HepG2 (cell line): ENCODE results near the gene GADL1. TPM values are rescaled to one million over a fixed set of nuclear protein-coding genes. Genes with fewer than 3 reads are reported as not detected.

Source experiments
- ARHGAP35 ChIP-seq: sonication (generic); formaldehyde crosslinking; IDR thresholded peaks from 2 replicates; pipeline ENCODE4 v1.9.0; 2022; ENCODE audit warnings: mild to moderate bottlenecking, inconsistent platforms, moderate library complexity, missing genetic modification reagents, borderline replicate concordance
- BORCS8-MEF2B ChIP-seq: sonication (generic); formaldehyde crosslinking; IDR thresholded peaks from 2 replicates; pipeline ENCODE4 v1.8.0; 2022; ENCODE audit warnings: mild to moderate bottlenecking, missing genetic modification reagents
- CBX5 ChIP-seq: sonication (generic); formaldehyde crosslinking; IDR thresholded peaks from 2 replicates; pipeline ENCODE4 v1.4.0; 2020; ENCODE audit warnings: missing genetic modification reagents, borderline replicate concordance
- ELF1 ChIP-seq: sonication (generic); formaldehyde crosslinking; IDR thresholded peaks from 2 replicates; pipeline ENCODE4 v1.4.0; 2020; ENCODE audit warnings: missing genetic modification reagents
- FOSL1 ChIP-seq: sonication (generic); formaldehyde crosslinking; IDR thresholded peaks from 2 replicates; pipeline ENCODE4 v1.9.0; 2021; ENCODE audit warnings: missing genetic modification reagents, borderline replicate concordance
- GABPB1 ChIP-seq: IDR thresholded peaks from 2 replicates; pipeline ENCODE4 v1.6.1; 2016; ENCODE audit warnings: mild to moderate bottlenecking, missing genetic modification reagents, moderate library complexity, missing compliant biosample characterization
- KAT8 ChIP-seq: IDR thresholded peaks from 2 replicates; pipeline ENCODE4 v1.6.1; 2016; ENCODE audit warnings: missing genetic modification reagents, missing compliant biosample characterization
- KDM3A ChIP-seq: IDR thresholded peaks from 2 replicates; pipeline ENCODE4 v1.6.1; 2018; ENCODE audit warnings: low read depth, missing compliant biosample characterization
- KMT2B ChIP-seq: IDR thresholded peaks from 2 replicates; pipeline ENCODE4 v1.6.1; 2016; ENCODE audit warnings: missing genetic modification reagents, missing compliant biosample characterization
- LCORL ChIP-seq, 2 experiments: fragments of 450-650 bp in 1 of 2; sonication (generic) in 1 of 2; formaldehyde crosslinking in 1 of 2; IDR thresholded peaks; 2 replicates each; pipeline versions ENCODE4 v1.5.0 to v1.6.1; 2017 to 2020; ENCODE audit warnings: antibody characterized with exemption in 1 of 2, missing genetic modification reagents in 1 of 2
- NFIC ChIP-seq: IDR thresholded peaks from 2 replicates; pipeline ENCODE4 v1.6.1; 2012; ENCODE audit warnings: mild to moderate bottlenecking, low read length, inconsistent platforms
- PAWR ChIP-seq: sonication (generic); formaldehyde crosslinking; IDR thresholded peaks from 2 replicates; pipeline ENCODE4 v1.4.0; 2020; ENCODE audit warnings: missing genetic modification reagents, mild to moderate bottlenecking, borderline replicate concordance
- POGZ ChIP-seq: sonication (generic); formaldehyde crosslinking; IDR thresholded peaks from 2 replicates; pipeline ENCODE4 v1.4.0; 2020; ENCODE audit warnings: mild to moderate bottlenecking, missing genetic modification reagents
- RFX5 ChIP-seq: IDR thresholded peaks from 2 replicates; pipeline ENCODE4 v1.6.1; 2011; ENCODE audit warnings: low read depth, low read length, improper control_type of control experiment
- RFXANK ChIP-seq: IDR thresholded peaks from 2 replicates; pipeline ENCODE4 v1.6.1; 2016
- SRF ChIP-seq: IDR thresholded peaks from 2 replicates; pipeline ENCODE4 v1.6.1; 2011; ENCODE audit warnings: mild to moderate bottlenecking, low read depth, low read length, moderate library complexity
- TRIM22 ChIP-seq: fragments of 450-650 bp; IDR thresholded peaks from 2 replicates; pipeline ENCODE4 v1.6.1; 2017
- YY1 ChIP-seq: IDR thresholded peaks from 2 replicates; pipeline ENCODE4 v1.6.1; 2011; ENCODE audit warnings: low read length, low read depth, moderate library complexity, mild to moderate bottlenecking; ENCODE audit not compliant: insufficient read depth, insufficient replicate concordance
- ZBTB43 ChIP-seq: sonication (generic); formaldehyde crosslinking; conservative IDR thresholded peaks from 2 replicates; pipeline ENCODE4 v1.4.0; 2020; ENCODE audit warnings: missing genetic modification reagents
- ZMYM2 ChIP-seq: sonication (generic); formaldehyde crosslinking; IDR thresholded peaks from 2 replicates; pipeline ENCODE4 v1.8.0; 2022; ENCODE audit warnings: mild to moderate bottlenecking, missing genetic modification reagents
- ZNF225 ChIP-seq: sonication (generic); formaldehyde crosslinking; IDR thresholded peaks from 2 replicates; pipeline ENCODE4 v1.4.0; 2020; ENCODE audit warnings: mild to moderate bottlenecking, missing genetic modification reagents
- ZNF260 ChIP-seq: sonication (generic); formaldehyde crosslinking; IDR thresholded peaks from 2 replicates; pipeline ENCODE4 v1.4.0; 2020; ENCODE audit warnings: missing genetic modification reagents, low read depth, mild to moderate bottlenecking, borderline replicate concordance
- ZNF343 ChIP-seq: sonication (generic); formaldehyde crosslinking; IDR thresholded peaks from 2 replicates; pipeline ENCODE4 v1.4.0; 2020; ENCODE audit warnings: mild to moderate bottlenecking, missing genetic modification reagents
- ZNF496 ChIP-seq: sonication (generic); formaldehyde crosslinking; IDR thresholded peaks from 2 replicates; pipeline ENCODE4 v1.8.1; 2023; ENCODE audit warnings: mild to moderate bottlenecking, moderate library complexity, missing genetic modification reagents; ENCODE audit not compliant: insufficient replicate concordance
- ZNF564 ChIP-seq: sonication (generic); formaldehyde crosslinking; IDR thresholded peaks from 2 replicates; pipeline ENCODE4 v1.8.1; 2023; ENCODE audit warnings: mild to moderate bottlenecking, missing genetic modification reagents
- ZNF569 ChIP-seq: sonication (generic); formaldehyde crosslinking; IDR thresholded peaks from 2 replicates; pipeline ENCODE4 v1.5.0; 2020; ENCODE audit warnings: mild to moderate bottlenecking, missing genetic modification reagents, moderate library complexity, borderline replicate concordance
- ZNF709 ChIP-seq: sonication (generic); formaldehyde crosslinking; IDR thresholded peaks from 2 replicates; pipeline ENCODE4 v1.5.0; 2020; ENCODE audit warnings: mild to moderate bottlenecking, missing genetic modification reagents
- ZNF839 ChIP-seq: sonication (generic); formaldehyde crosslinking; IDR thresholded peaks from 2 replicates; pipeline ENCODE4 v1.4.0; 2020; ENCODE audit warnings: missing genetic modification reagents, mild to moderate bottlenecking, borderline replicate concordance
- polyA plus RNA-seq, 8 experiments: library from polyadenylated mRNA; depleted of rRNA in 3 of 8; stranded (reverse) in 7 of 8; unstranded in 1 of 8; fragments of >200 nt; fragmentation: Illumina TruSeq in 4 of 8; extraction: Trizol in 4 of 8; gene quantifications; 2 replicates each; pipeline versions ENCODE4 v1.2.1 to v1.2.3, GENCODE V29; 2011 to 2016; ENCODE audit warnings: low read depth in 4 of 8, missing spikeins in 1 of 8, mixed read lengths in 1 of 8; ENCODE audit not compliant: insufficient read depth in 1 of 8
- total RNA-seq, 5 experiments: library from RNA; depleted of rRNA; stranded (reverse); fragments of >200 nt; fragmentation: Illumina TruSeq; extraction: Trizol; gene quantifications; 2 replicates each; pipeline ENCODE4 v1.2.3, GENCODE V29; 2016; ENCODE audit warnings: low read depth in 1 of 5
- TF ChIP-seq, protein P1 (sequence below): sonication (generic); formaldehyde crosslinking; IDR thresholded peaks from 2 replicates; pipeline ENCODE4 v1.5.1; 2020; ENCODE audit warnings: mild to moderate bottlenecking, moderate library complexity, missing genetic modification reagents

The GADL1 gene
- total and polyA plus RNA-seq, 2 of the 13 experiments (the other 11 are each of a cell fraction or from before 2014, with no cell fraction given) = not detected

DNA sequence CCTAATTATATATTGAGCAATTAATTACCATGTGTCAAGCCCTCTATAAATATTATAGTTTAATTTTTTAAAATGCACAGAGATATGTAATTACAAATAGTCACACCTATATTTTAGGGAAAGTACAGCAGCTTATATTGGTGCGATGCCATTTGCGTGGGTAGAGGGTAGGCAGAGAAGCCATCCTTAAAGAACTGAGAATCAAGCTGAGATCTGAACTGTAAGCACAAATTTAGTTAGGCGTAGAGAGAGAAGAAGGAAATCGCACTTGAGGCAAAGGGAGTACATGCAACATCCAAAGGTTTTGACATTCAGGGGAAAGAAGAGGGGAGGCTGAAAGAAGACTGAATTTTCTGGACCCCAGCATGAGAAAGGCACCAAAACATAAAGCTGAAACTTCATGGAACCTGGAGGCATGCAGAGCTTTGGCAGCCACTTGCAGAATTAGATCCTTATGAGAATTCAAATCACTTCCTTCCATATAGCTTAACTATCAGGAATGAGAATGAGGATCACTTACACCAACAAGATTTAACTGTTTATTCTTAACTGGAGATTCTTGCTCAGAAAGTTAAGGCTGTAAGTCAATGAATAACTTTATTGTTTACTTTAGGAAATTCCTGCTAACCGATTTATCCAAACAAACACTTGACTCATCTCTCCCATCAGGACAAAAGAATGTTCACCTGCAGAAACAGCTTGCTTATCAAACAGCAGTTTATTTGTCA is 173.7 kb downstream of the GADL1 start (continued):
- peak; percentile 53; the same call in 1 of the 2 replicates for TF ChIP-seq POGZ
- no peak for TF ChIP-seq ZNF564 (CRISPR knock-in tag)
- no peak for TF ChIP-seq RFX5
- TF ChIP-seq, protein P1, sequence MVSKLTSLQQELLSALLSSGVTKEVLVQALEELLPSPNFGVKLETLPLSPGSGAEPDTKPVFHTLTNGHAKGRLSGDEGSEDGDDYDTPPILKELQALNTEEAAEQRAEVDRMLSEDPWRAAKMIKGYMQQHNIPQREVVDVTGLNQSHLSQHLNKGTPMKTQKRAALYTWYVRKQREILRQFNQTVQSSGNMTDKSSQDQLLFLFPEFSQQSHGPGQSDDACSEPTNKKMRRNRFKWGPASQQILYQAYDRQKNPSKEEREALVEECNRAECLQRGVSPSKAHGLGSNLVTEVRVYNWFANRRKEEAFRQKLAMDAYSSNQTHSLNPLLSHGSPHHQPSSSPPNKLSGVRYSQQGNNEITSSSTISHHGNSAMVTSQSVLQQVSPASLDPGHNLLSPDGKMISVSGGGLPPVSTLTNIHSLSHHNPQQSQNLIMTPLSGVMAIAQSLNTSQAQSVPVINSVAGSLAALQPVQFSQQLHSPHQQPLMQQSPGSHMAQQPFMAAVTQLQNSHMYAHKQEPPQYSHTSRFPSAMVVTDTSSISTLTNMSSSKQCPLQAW (CRISPR knock-in tag) = no peak
- TF ChIP-seq ZMYM2 (CRISPR knock-in tag) = no peak
- TF ChIP-seq BORCS8-MEF2B (CRISPR knock-in tag) = no peak
- TF ChIP-seq ZNF260 = no peak
- TF ChIP-seq SRF = no peak
- TF ChIP-seq GABPB1 = no peak
- no peak for TF ChIP-seq KDM3A
- TF ChIP-seq RFXANK (CRISPR knock-in tag) = 0 out of 2 replicates have a peak, but pooled peaks have one; percentile 2
- no peak for TF ChIP-seq LCORL (IDR thresholded peaks at IDR 0.05)
- no peak for TF ChIP-seq LCORL (CRISPR knock-in tag; IDR thresholded peaks at IDR 0.05)
- no peak for TF ChIP-seq YY1
- no peak for TF ChIP-seq ZBTB43
- peak; percentile 52; the same call in 1 of the 2 replicates for TF ChIP-seq NFIC
- no peak for TF ChIP-seq TRIM22
- TF ChIP-seq ELF1 (CRISPR knock-in tag) = no peak
- TF ChIP-seq ZNF496 = no peak
- peak; percentile 57 for TF ChIP-seq KAT8 (CRISPR knock-in tag)
- no peak for TF ChIP-seq CBX5 (CRISPR knock-in tag)
- no peak for TF ChIP-seq KMT2B
- no peak for TF ChIP-seq ZNF569
- TF ChIP-seq ZNF225 (CRISPR knock-in tag) = no peak
- TF ChIP-seq ARHGAP35 = no peak
- TF ChIP-seq FOSL1 (CRISPR knock-in tag) = peak; percentile 81; the same call in 1 of the 2 replicates
- TF ChIP-seq ZNF343 = no peak
- TF ChIP-seq PAWR (CRISPR knock-in tag) = no peak
- TF ChIP-seq ZNF709 (CRISPR knock-in tag) = no peak
- TF ChIP-seq ZNF839 = no peak
